CD4-positive, CD25-positive, alpha-beta regulatory T cell (primary cell): ENCODE data around the gene HSF5. TPM values are rescaled to one million over a fixed set of nuclear protein-coding genes. Genes with fewer than 3 reads are reported as not detected.
"Not testable (repeated sequence)": the region's sequence is repeated elsewhere in the genome, so short reads cannot be mapped to it uniquely, and the experiment has no call there.

Experiments used
- ATAC-seq, 2 donors: fragments of 150-1000 bp; cut with Tn5 transposase; one replicate each; pipeline ENCODE4 v1.10.0; 2021; ENCODE audit warnings: low read depth in 2 of 2, moderate number of reproducible peaks in 2 of 2, moderate library complexity in 1 of 2
- DNase-seq, 3 donors: peaks; one replicate each; pipeline versions ENCODE4 v3.0.0 to v3.0.0-alpha.2; 2012 to 2022; ENCODE audit warnings: mixed read lengths in 1 of 3
- H3K27ac ChIP-seq: one replicate; pipeline ENCODE4 v1.7.0; 2013; ENCODE audit warnings: mild to moderate bottlenecking, low read length; ENCODE audit not compliant: insufficient read depth, poor library complexity, severe bottlenecking
- H3K27me3 ChIP-seq: one replicate; pipeline ENCODE4 v1.7.0; 2013; ENCODE audit warnings: low read length; ENCODE audit not compliant: control insufficient read depth, insufficient read depth
- H3K36me3 ChIP-seq: one replicate; pipeline ENCODE4 v1.7.0; 2013; ENCODE audit warnings: mild to moderate bottlenecking, low read length, moderate library complexity; ENCODE audit not compliant: control insufficient read depth, insufficient read depth
- H3K4me1 ChIP-seq: 2 replicates; pipeline ENCODE4 v1.7.0; 2013; ENCODE audit warnings: mild to moderate bottlenecking, low read length; ENCODE audit not compliant: insufficient read depth, control insufficient read depth, poor library complexity, severe bottlenecking
- H3K4me3 ChIP-seq: one replicate; pipeline ENCODE4 v1.7.0; 2013; ENCODE audit warnings: low read depth, mild to moderate bottlenecking, low read length, moderate library complexity
- H3K9me3 ChIP-seq, 2 experiments: 1 replicate in 1 of 2; 2 replicates in 1 of 2; pipeline ENCODE4 v1.7.0; 2013; ENCODE audit warnings: low read length in 2 of 2, mild to moderate bottlenecking in 1 of 2, moderate library complexity in 1 of 2; ENCODE audit not compliant: control insufficient read depth in 2 of 2
- H3K27ac Mint-ChIP-seq, 3 donors: one replicate each; pipeline ENCODE4 v1.8.0; 2020 to 2022; ENCODE audit warnings: mild to moderate bottlenecking in 3 of 3, mixed read lengths in 3 of 3, moderate library complexity in 2 of 3
- H3K27me3 Mint-ChIP-seq: one replicate; pipeline ENCODE4 v1.8.0; 2022; ENCODE audit warnings: mild to moderate bottlenecking, mixed read lengths
- H3K36me3 Mint-ChIP-seq: one replicate; pipeline ENCODE4 v1.8.0; 2020; ENCODE audit warnings: mixed read lengths
- H3K4me1 Mint-ChIP-seq, 4 donors: one replicate each; pipeline ENCODE4 v1.8.0; 2020 to 2022; ENCODE audit warnings: mixed read lengths in 4 of 4, mild to moderate bottlenecking in 1 of 4
- H3K4me3 Mint-ChIP-seq, 4 donors: one replicate each; pipeline ENCODE4 v1.8.0; 2020 to 2022; ENCODE audit warnings: mild to moderate bottlenecking in 4 of 4, mixed read lengths in 4 of 4, moderate library complexity in 3 of 4
- H3K9me3 Mint-ChIP-seq, 7 donors: one replicate each; pipeline ENCODE4 v1.8.0; 2020 to 2022; ENCODE audit warnings: mixed read lengths in 7 of 7, mild to moderate bottlenecking in 3 of 7, moderate library complexity in 2 of 7
- polyA plus RNA-seq, 4 donors: library from polyadenylated mRNA; unstranded; fragments of 300-500 nt; fragmentation: Illumina TruSeq; gene quantifications; one replicate each; pipeline ENCODE4 v1.2.3, GENCODE V29; 2021
- total RNA-seq: library from RNA; stranded (reverse); gene quantifications from one replicate; pipeline ENCODE4 v1.2.3, GENCODE V29; 2022

Gene HSF5
- total and polyA plus RNA-seq, 5 donors from 2014 or later = 0.83 to 3.0 (median 1.4) TPM

DNA sequence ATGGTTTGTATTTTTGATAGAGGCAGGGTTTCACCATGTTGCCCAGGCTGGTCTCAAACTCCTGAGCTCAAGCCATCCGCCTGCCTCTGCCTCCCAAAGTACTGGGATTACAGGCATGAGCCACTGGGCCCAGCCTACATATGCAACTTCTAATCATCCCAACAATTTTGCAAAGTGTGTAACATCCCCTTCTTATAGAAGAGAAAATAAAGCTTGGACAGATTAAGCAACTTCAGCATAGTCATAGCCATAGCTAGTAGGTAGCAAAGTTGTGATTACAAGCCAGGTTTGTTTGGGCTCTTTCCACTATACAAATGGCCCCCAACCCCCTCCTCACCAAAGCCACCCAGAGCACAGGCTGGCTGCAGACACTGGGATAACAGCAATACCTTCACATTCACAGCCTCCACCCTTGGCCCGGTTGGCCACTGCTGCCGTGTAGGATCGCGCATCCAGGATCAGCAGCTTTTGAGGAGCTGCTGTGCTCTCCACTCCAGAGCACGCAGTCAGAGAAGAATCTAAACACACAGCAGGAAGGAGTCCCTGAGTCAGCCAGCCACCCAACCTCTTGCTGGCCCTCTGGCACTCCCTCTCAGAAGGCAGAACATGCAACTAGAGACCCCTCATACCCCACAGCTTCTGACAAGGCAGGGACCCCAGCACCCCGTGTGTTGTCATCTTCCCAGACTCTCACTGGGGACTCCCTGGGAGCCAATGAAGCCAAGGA, 18.3 kb upstream of the HSF5 start:
- Histone ChIP-seq H3K36me3 (peaks cover 91% of the 10 kb centered on the region), H3K27me3 (no peaks in the 10 kb centered on the region), H3K4me1 (no peaks in the 10 kb centered on the region), H3K4me3 (no peak overlapping the region), H3K27ac (no peak overlapping the region), H3K9me3 (no peaks in the 10 kb centered on the region)
- ATAC-seq (no peak), DNase-seq (no peak)
- Mint-ChIP-seq H3K4me3 (no peak overlapping the region), H3K27ac (peak overlapping the region in 1 of 3 donors; percentile 69), H3K4me1 (peaks cover 7 to 17% (median 10%) of the 10 kb centered on the region in 4 donors), H3K9me3 (no peaks in the 10 kb centered on the region), H3K36me3 (peaks cover 65% of the 10 kb centered on the region), H3K27me3 (no peaks in the 10 kb centered on the region)

GRCh38 chr17:58504826-58505351, 16.7 kb upstream of the HSF5 start:
- Mint-ChIP-seq H3K36me3 (peaks cover 50% of the 10 kb centered on the region), H3K27me3 (no peaks in the 10 kb centered on the region), H3K4me1 (peaks cover 4 to 6% (median 5%) of the 10 kb centered on the region in 4 donors), H3K27ac (peak overlapping the region in 2 of 3 donors; percentile 65 to 74), H3K9me3 (no peaks in the 10 kb centered on the region), H3K4me3 (no peak overlapping the region)
- peak in 1 of 2 donors; percentile 38 for ATAC-seq
- DNase-seq = no peak
- H3K36me3 ChIP-seq = peaks cover 84% of the 10 kb centered on the region
- no peaks in the 10 kb centered on the region for H3K27me3 ChIP-seq
- no peak overlapping the region for H3K4me3 ChIP-seq
- no peak overlapping the region for H3K27ac ChIP-seq
- no peaks in the 10 kb centered on the region for H3K9me3 ChIP-seq
- no peaks in the 10 kb centered on the region for H3K4me1 ChIP-seq

- no peaks in the 10 kb centered on the region for H3K27me3 ChIP-seq
- DNase-seq (no peak), ATAC-seq (no peak)
- H3K9me3 Mint-ChIP-seq = no peaks in the 10 kb centered on the region
- H3K27ac ChIP-seq = no peak overlapping the region
- peaks cover 81% of the 10 kb centered on the region for H3K36me3 ChIP-seq
- H3K27ac Mint-ChIP-seq = no peak overlapping the region
- no peak overlapping the region for H3K4me3 ChIP-seq
- H3K4me1 Mint-ChIP-seq = peaks cover 0 to 4% (median 2%) of the 10 kb centered on the region in 4 donors
- H3K4me3 Mint-ChIP-seq = no peak overlapping the region
- H3K36me3 Mint-ChIP-seq = peaks cover 44% of the 10 kb centered on the region
- H3K4me1 ChIP-seq = no peaks in the 10 kb centered on the region
- no peaks in the 10 kb centered on the region for H3K9me3 ChIP-seq
- H3K27me3 Mint-ChIP-seq = no peaks in the 10 kb centered on the region
These were observed 15.7 kb upstream of the HSF5 start for GRCh38 chr17:58503866-58504265.

GRCh38 chr17:58503134-58503533, 14.9 kb upstream of the HSF5 start:
- H3K4me1 Mint-ChIP-seq, H3K4me1 ChIP-seq, H3K27me3 Mint-ChIP-seq, DNase-seq, H3K4me3 Mint-ChIP-seq, H3K27ac Mint-ChIP-seq, H3K9me3 ChIP-seq, H3K9me3 Mint-ChIP-seq, ATAC-seq, H3K4me3 ChIP-seq, H3K27me3 ChIP-seq, H3K27ac ChIP-seq: not testable (repeated sequence)
- peaks cover 48% of the 10 kb centered on the region for H3K36me3 Mint-ChIP-seq
- peaks cover 80% of the 10 kb centered on the region for H3K36me3 ChIP-seq

DNA sequence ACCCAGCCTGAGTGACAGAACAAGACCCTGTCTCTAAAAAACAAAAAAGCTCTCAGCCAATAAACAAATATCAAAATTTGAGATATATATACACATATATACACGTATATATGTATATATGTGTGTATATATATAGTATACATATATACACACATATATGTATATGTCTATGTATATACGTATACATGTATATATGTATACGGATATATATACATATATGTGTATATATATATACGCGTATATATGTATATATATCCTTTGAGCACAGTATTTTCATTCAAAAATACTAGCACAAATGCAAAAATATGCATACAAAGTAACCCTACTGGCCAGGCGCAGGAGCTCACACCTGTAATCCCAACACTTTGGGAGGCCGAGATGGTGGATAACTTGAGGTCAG, 13.2 kb upstream of the HSF5 start:
- H3K9me3 Mint-ChIP-seq = no peaks in the 10 kb centered on the region
- H3K4me3 ChIP-seq = no peak overlapping the region
- H3K27ac Mint-ChIP-seq = no peak overlapping the region
- H3K27me3 ChIP-seq = no peaks in the 10 kb centered on the region
- H3K4me1 Mint-ChIP-seq = peaks cover 0 to 12% (median 4%) of the 10 kb centered on the region in 4 donors
- no peaks in the 10 kb centered on the region for H3K27me3 Mint-ChIP-seq
- no peak overlapping the region for H3K27ac ChIP-seq
- no peaks in the 10 kb centered on the region for H3K9me3 ChIP-seq
- H3K4me1 ChIP-seq = no peaks in the 10 kb centered on the region
- H3K36me3 ChIP-seq = peaks cover 73% of the 10 kb centered on the region
- DNase-seq = no peak
- ATAC-seq = no peak
- peaks cover 46% of the 10 kb centered on the region for H3K36me3 Mint-ChIP-seq
- no peak overlapping the region for H3K4me3 Mint-ChIP-seq

- Histone ChIP-seq H3K27me3 (no peaks in the 10 kb centered on the region), H3K4me1 (no peaks in the 10 kb centered on the region), H3K4me3 (no peak overlapping the region), H3K27ac (no peak overlapping the region), H3K36me3 (peaks cover 76% of the 10 kb centered on the region), H3K9me3 (no peaks in the 10 kb centered on the region)
- ATAC-seq (no peak), DNase-seq (no peak)
- Mint-ChIP-seq H3K27ac (peak overlapping the region in 1 of 3 donors; percentile 56), H3K27me3 (no peaks in the 10 kb centered on the region), H3K4me3 (no peak overlapping the region), H3K4me1 (peaks cover 0 to 10% (median 5%) of the 10 kb centered on the region in 4 donors), H3K9me3 (no peaks in the 10 kb centered on the region), H3K36me3 (peaks cover 49% of the 10 kb centered on the region)
These were observed 10.1 kb upstream of the HSF5 start for GRCh38 chr17:58498177-58498828.

- Mint-ChIP-seq H3K27me3 (no peaks in the 10 kb centered on the region), H3K4me3 (no peak overlapping the region), H3K36me3 (peaks cover 54% of the 10 kb centered on the region), H3K27ac (peak overlapping the region in 1 of 3 donors; percentile 87), H3K9me3 (no peaks in the 10 kb centered on the region), H3K4me1 (peaks cover under 1 to 11% (median 7%) of the 10 kb centered on the region in 4 donors)
- H3K27ac ChIP-seq = no peak overlapping the region
- no peaks in the 10 kb centered on the region for H3K9me3 ChIP-seq
- no peaks in the 10 kb centered on the region for H3K4me1 ChIP-seq
- no peaks in the 10 kb centered on the region for H3K27me3 ChIP-seq
- DNase-seq (no peak), ATAC-seq (no peak)
- H3K36me3 ChIP-seq = peaks cover 72% of the 10 kb centered on the region
- no peak overlapping the region for H3K4me3 ChIP-seq
These were observed 5.3 kb upstream of the HSF5 start for GRCh38 chr17:58493506-58493905.
